ENCODE data around the gene ELP5. TPM values are rescaled to one million over a fixed set of nuclear protein-coding genes. Genes with fewer than 3 reads are reported as not detected.

Gene ELP5
- polyA plus RNA-seq, 3 donors: 36.1 to 49.5 (median 44.1) TPM

DNA sequence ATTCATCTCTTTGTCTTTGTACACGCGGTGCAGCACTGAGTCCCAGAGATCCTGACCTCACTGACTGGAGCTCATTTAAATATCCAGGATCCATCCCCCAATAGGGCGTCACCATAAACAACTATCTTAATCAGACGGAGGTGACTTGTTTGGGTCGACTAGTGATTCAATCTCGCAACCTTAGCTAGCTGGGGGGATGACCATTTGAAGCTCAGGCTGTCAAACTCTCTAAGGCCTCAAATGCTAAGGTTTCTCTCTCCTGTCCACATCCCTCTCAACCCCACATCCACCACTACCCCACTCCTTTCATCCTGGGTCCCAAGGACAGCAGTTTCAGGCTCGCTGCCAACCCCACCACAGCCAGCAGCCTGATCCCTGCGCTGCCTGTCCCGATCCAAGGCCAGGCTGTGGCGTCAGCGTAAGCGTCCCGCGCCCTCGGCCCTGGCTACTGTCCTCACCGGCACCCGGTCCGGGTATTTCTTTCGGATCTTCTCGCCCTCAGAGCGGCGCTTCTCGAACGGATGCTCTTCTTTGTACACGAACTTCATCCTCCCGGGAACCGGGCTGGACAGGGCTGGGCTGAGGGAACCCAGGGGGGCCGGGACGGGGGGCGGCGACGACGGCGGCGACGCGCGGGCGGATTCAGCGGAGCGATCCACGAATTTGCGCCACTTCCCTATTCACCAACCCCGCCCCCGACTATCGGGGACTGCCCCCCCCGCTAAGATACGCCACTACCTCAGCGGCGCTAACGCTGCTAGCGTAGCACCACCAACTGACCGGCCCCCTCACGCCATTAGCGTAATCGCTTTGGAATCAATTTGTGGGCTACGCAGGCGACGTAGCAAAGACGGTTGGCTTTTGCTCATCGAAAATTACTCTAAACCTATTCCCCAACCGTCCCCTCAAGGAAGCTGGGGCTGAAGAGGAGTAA lies 10.0 kb upstream of the ELP5 start, which contains the start of gene GABARAP:
GABARAP (minus strand) TSS at position 667 of the 934 bp plus-strand sequence; CDS start at position 548, 119 bp downstream.
- H3K4me1 Mint-ChIP-seq: peaks cover 31% of the 10 kb centered on the region
- intact Hi-C loops (cut with micrococcal nuclease): loop anchor here in 1 of 2 donors (1.0 kb wide), 1 partner anchor 9 kb away; the partner anchor contains the start of gene CTDNEP1
- peak within 1 kb of the TSS; percentile 95 to 100 (median 98) for H3K4me3 ChIP-seq (replicated peaks in 1 of 3; ENCODE audit: low read depth in 2 of 3, low read length in 3 of 3)

More for the DNA sequence above, 10.0 kb upstream of the ELP5 start, which contains the start of gene GABARAP:
- Histone ChIP-seq H3K27me3 (ENCODE audit: control insufficient read depth in 2 of 2, insufficient read depth in 2 of 2, low read length in 2 of 2) (no peaks in the 10 kb centered on the region), H3K27ac (ENCODE audit: low read depth in 1 of 2, low read length in 2 of 2) (peak within 1 kb of the TSS; percentile 99 to 100), H4K20me1 (ENCODE audit: insufficient read depth, low read length) (peaks cover 17% of the 10 kb centered on the region), H3K4me1 (ENCODE audit: control insufficient read depth in 1 of 2, insufficient read depth in 2 of 2, low read length in 2 of 2) (peaks cover 30 to 37% of the 10 kb centered on the region in 2 donors), H3K36me3 (replicated peaks in 1 of 2; ENCODE audit: control insufficient read depth in 1 of 2, insufficient read depth in 2 of 2, low read length in 2 of 2) (peaks cover 31 to 34% of the 10 kb centered on the region in 2 donors), H3K4me2 (replicated peaks; ENCODE audit: extremely low read depth, low read length, poor library complexity, severe bottlenecking) (peak within 1 kb of the TSS; percentile 100), H3K79me2 (ENCODE audit: insufficient read depth, low read length) (peaks cover 69% of the 10 kb centered on the region), H2AFZ (ENCODE audit: insufficient read depth, low read depth, low read length, poor library complexity, severe bottlenecking) (peak within 1 kb of the TSS; percentile 84), H3K9me3 (replicated peaks in 1 of 2; ENCODE audit: control insufficient read depth in 1 of 2, insufficient read depth in 1 of 2, low read length in 2 of 2) (no peaks in the 10 kb centered on the region), H3K9ac (ENCODE audit: insufficient read depth, low read length, poor library complexity, severe bottlenecking) (peak within 1 kb of the TSS; percentile 100)
- TF ChIP-seq, protein P1, sequence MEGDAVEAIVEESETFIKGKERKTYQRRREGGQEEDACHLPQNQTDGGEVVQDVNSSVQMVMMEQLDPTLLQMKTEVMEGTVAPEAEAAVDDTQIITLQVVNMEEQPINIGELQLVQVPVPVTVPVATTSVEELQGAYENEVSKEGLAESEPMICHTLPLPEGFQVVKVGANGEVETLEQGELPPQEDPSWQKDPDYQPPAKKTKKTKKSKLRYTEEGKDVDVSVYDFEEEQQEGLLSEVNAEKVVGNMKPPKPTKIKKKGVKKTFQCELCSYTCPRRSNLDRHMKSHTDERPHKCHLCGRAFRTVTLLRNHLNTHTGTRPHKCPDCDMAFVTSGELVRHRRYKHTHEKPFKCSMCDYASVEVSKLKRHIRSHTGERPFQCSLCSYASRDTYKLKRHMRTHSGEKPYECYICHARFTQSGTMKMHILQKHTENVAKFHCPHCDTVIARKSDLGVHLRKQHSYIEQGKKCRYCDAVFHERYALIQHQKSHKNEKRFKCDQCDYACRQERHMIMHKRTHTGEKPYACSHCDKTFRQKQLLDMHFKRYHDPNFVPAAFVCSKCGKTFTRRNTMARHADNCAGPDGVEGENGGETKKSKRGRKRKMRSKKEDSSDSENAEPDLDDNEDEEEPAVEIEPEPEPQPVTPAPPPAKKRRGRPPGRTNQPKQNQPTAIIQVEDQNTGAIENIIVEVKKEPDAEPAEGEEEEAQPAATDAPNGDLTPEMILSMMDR (IDR thresholded peaks at IDR 0.05): no peak
- Mint-ChIP-seq H3K9me3 (peaks cover 0 to 4% (median 0%) of the 10 kb centered on the region in 7 donors), H3K4me3 (peak within 1 kb of the TSS; percentile 98 to 99), H3K27me3 (ENCODE audit: low read depth in 3 of 3) (peaks cover 0 to 3% (median 0%) of the 10 kb centered on the region in 3 donors), H3K36me3 (peaks cover 35 to 59% of the 10 kb centered on the region in 2 donors), H3K27ac (peak within 1 kb of the TSS; percentile 99 to 100 (median 100))
- DNase-seq: peak; percentile 92 to 96 (median 93)
- WGBS (ENCODE audit: insufficient coverage): under 1% methylated on average over 50 of the region's 62 CpGs
